HepG2 (cell line): ENCODE results near the gene GPATCH4. TPM values are rescaled to one million over a fixed set of nuclear protein-coding genes. Genes with fewer than 3 reads are reported as not detected.

ENCODE experiments used
- ARHGAP35 ChIP-seq: sonication (generic); formaldehyde crosslinking; IDR thresholded peaks from 2 replicates; pipeline ENCODE4 v1.9.0; 2022; ENCODE audit warnings: mild to moderate bottlenecking, inconsistent platforms, moderate library complexity, missing genetic modification reagents, borderline replicate concordance
- GATAD1 ChIP-seq: IDR thresholded peaks from 2 replicates; pipeline ENCODE4 v1.6.1; 2016; ENCODE audit warnings: missing genetic modification reagents, missing compliant biosample characterization
- MAFK ChIP-seq, 2 experiments: IDR thresholded peaks in 1 of 2; conservative IDR thresholded peaks in 1 of 2; 2 replicates each; pipeline ENCODE4 v1.6.1; 2011; ENCODE audit warnings: improper control_type of control experiment in 2 of 2, low read length in 2 of 2
- MYC ChIP-seq: sonication (generic); formaldehyde crosslinking; IDR thresholded peaks from 2 replicates; pipeline ENCODE4 v1.9.0; 2021; ENCODE audit warnings: missing genetic modification reagents, borderline replicate concordance
- NAIF1 ChIP-seq: sonication (generic); formaldehyde crosslinking; IDR thresholded peaks from 2 replicates; pipeline ENCODE4 v1.5.0; 2020; ENCODE audit warnings: mild to moderate bottlenecking, missing genetic modification reagents, borderline replicate concordance
- NR1H2 ChIP-seq: sonication (generic); formaldehyde crosslinking; IDR thresholded peaks from 2 replicates; pipeline ENCODE4 v1.8.1; 2022; ENCODE audit warnings: low read depth, missing genetic modification reagents, borderline replicate concordance
- RBM22 ChIP-seq: fragments of 200-400 bp; formaldehyde crosslinking; optimal IDR thresholded peaks from 2 replicates; pipeline ENCODE3; 2017; ENCODE audit warnings: mild to moderate bottlenecking, low read length, moderate library complexity
- RORA ChIP-seq: sonication (generic); formaldehyde crosslinking; IDR thresholded peaks from 2 replicates; pipeline ENCODE4 v1.5.0; 2020; ENCODE audit warnings: mild to moderate bottlenecking, missing genetic modification reagents, moderate library complexity
- TMF1 ChIP-seq: sonication (generic); formaldehyde crosslinking; IDR thresholded peaks from 2 replicates; pipeline ENCODE4 v1.8.1; 2022; ENCODE audit warnings: low read depth, missing genetic modification reagents
- ZNF121 ChIP-seq: sonication (generic); formaldehyde crosslinking; IDR thresholded peaks from 2 replicates; pipeline ENCODE4 v1.5.0; 2020; ENCODE audit warnings: mild to moderate bottlenecking, missing genetic modification reagents
- ZNF18 ChIP-seq: sonication (generic); formaldehyde crosslinking; IDR thresholded peaks from 2 replicates; pipeline ENCODE4 v1.8.0; 2022; ENCODE audit warnings: mild to moderate bottlenecking, missing genetic modification reagents; ENCODE audit not compliant: insufficient replicate concordance
- ZNF235 ChIP-seq: sonication (generic); formaldehyde crosslinking; IDR thresholded peaks from 2 replicates; pipeline ENCODE4 v1.8.1; 2023; ENCODE audit warnings: mild to moderate bottlenecking, missing genetic modification reagents, borderline replicate concordance
- ZNF737 ChIP-seq: sonication (generic); formaldehyde crosslinking; IDR thresholded peaks from 2 replicates; pipeline ENCODE4 v1.5.0; 2020; ENCODE audit warnings: missing genetic modification reagents, mild to moderate bottlenecking, borderline replicate concordance
- ZNF749 ChIP-seq: sonication (generic); formaldehyde crosslinking; IDR thresholded peaks from 2 replicates; pipeline ENCODE4 v1.8.0; 2022; ENCODE audit warnings: mild to moderate bottlenecking, missing genetic modification reagents, moderate library complexity, borderline replicate concordance
- ZNF788 ChIP-seq: sonication (generic); formaldehyde crosslinking; IDR thresholded peaks from 2 replicates; pipeline ENCODE4 v1.5.0; 2020; ENCODE audit warnings: mild to moderate bottlenecking, missing genetic modification reagents, borderline replicate concordance
- polyA plus RNA-seq, 8 experiments: library from polyadenylated mRNA; depleted of rRNA in 3 of 8; stranded (reverse) in 7 of 8; unstranded in 1 of 8; fragments of >200 nt; fragmentation: Illumina TruSeq in 4 of 8; extraction: Trizol in 4 of 8; gene quantifications; 2 replicates each; pipeline versions ENCODE4 v1.2.1 to v1.2.3, GENCODE V29; 2011 to 2016; ENCODE audit warnings: low read depth in 4 of 8, missing spikeins in 1 of 8, mixed read lengths in 1 of 8; ENCODE audit not compliant: insufficient read depth in 1 of 8
- total RNA-seq, 5 experiments: library from RNA; depleted of rRNA; stranded (reverse); fragments of >200 nt; fragmentation: Illumina TruSeq; extraction: Trizol; gene quantifications; 2 replicates each; pipeline ENCODE4 v1.2.3, GENCODE V29; 2016; ENCODE audit warnings: low read depth in 1 of 5
- TF ChIP-seq, protein P1 (sequence below): sonication (generic); formaldehyde crosslinking; IDR thresholded peaks from 2 replicates; pipeline ENCODE4 v1.9.0; 2021; ENCODE audit warnings: missing genetic modification reagents, borderline replicate concordance
- TF ChIP-seq, protein P2 (sequence below): sonication (generic); formaldehyde crosslinking; IDR thresholded peaks from 2 replicates; pipeline ENCODE4 v1.5.1; 2020; ENCODE audit warnings: mild to moderate bottlenecking, missing genetic modification reagents, borderline replicate concordance

The GPATCH4 gene
- total and polyA plus RNA-seq, 2 of the 13 experiments (the other 11 are each of a cell fraction or from before 2014, with no cell fraction given), result 19.2 to 37.9 TPM

GRCh38 chr1:156591432-156592157, 9.7 kb downstream of the GPATCH4 start, which contains the start of gene NAXE (continued):
- TF ChIP-seq, protein P1, sequence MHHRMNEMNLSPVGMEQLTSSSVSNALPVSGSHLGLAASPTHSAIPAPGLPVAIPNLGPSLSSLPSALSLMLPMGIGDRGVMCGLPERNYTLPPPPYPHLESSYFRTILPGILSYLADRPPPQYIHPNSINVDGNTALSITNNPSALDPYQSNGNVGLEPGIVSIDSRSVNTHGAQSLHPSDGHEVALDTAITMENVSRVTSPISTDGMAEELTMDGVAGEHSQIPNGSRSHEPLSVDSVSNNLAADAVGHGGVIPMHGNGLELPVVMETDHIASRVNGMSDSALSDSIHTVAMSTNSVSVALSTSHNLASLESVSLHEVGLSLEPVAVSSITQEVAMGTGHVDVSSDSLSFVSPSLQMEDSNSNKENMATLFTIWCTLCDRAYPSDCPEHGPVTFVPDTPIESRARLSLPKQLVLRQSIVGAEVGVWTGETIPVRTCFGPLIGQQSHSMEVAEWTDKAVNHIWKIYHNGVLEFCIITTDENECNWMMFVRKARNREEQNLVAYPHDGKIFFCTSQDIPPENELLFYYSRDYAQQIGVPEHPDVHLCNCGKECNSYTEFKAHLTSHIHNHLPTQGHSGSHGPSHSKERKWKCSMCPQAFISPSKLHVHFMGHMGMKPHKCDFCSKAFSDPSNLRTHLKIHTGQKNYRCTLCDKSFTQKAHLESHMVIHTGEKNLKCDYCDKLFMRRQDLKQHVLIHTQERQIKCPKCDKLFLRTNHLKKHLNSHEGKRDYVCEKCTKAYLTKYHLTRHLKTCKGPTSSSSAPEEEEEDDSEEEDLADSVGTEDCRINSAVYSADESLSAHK, result no peak; the same call in 1 of the 2 replicates
- TF ChIP-seq MAFK (conservative IDR thresholded peaks at IDR 0.05 in 1 of 2, IDR thresholded peaks at IDR 0.05 in 1 of 2; ENCODE audit: low read length in 2 of 2) (0 out of 4 replicates have a peak, but pooled peaks of 1 of the 2 experiments have one; percentile 5), NR1H2 (CRISPR knock-in tag) (0 out of 2 replicates have a peak, but pooled peaks have one; percentile 28), ZNF18 (CRISPR knock-in tag) (no peak), TMF1 (CRISPR knock-in tag) (no peak), ZNF788 (CRISPR knock-in tag) (0 out of 2 replicates have a peak, but pooled peaks have one; percentile 9), ZNF749 (CRISPR knock-in tag) (peak; percentile 64), RBM22 (no peak), ARHGAP35 (CRISPR knock-in tag) (no peak), MYC (CRISPR knock-in tag) (peak; percentile 85), ZNF737 (CRISPR knock-in tag) (0 out of 2 replicates have a peak, but pooled peaks have one; percentile 17), ZNF235 (CRISPR knock-in tag) (peak; percentile 69; the same call in 1 of the 2 replicates), RORA (CRISPR knock-in tag) (no peak), ZNF121 (CRISPR knock-in tag) (0 out of 2 replicates have a peak, but pooled peaks have one; percentile 42), GATAD1 (CRISPR knock-in tag) (peak; percentile 27), NAIF1 (CRISPR knock-in tag) (peak; percentile 53; the same call in 1 of the 2 replicates)
- TF ChIP-seq, protein P2, sequence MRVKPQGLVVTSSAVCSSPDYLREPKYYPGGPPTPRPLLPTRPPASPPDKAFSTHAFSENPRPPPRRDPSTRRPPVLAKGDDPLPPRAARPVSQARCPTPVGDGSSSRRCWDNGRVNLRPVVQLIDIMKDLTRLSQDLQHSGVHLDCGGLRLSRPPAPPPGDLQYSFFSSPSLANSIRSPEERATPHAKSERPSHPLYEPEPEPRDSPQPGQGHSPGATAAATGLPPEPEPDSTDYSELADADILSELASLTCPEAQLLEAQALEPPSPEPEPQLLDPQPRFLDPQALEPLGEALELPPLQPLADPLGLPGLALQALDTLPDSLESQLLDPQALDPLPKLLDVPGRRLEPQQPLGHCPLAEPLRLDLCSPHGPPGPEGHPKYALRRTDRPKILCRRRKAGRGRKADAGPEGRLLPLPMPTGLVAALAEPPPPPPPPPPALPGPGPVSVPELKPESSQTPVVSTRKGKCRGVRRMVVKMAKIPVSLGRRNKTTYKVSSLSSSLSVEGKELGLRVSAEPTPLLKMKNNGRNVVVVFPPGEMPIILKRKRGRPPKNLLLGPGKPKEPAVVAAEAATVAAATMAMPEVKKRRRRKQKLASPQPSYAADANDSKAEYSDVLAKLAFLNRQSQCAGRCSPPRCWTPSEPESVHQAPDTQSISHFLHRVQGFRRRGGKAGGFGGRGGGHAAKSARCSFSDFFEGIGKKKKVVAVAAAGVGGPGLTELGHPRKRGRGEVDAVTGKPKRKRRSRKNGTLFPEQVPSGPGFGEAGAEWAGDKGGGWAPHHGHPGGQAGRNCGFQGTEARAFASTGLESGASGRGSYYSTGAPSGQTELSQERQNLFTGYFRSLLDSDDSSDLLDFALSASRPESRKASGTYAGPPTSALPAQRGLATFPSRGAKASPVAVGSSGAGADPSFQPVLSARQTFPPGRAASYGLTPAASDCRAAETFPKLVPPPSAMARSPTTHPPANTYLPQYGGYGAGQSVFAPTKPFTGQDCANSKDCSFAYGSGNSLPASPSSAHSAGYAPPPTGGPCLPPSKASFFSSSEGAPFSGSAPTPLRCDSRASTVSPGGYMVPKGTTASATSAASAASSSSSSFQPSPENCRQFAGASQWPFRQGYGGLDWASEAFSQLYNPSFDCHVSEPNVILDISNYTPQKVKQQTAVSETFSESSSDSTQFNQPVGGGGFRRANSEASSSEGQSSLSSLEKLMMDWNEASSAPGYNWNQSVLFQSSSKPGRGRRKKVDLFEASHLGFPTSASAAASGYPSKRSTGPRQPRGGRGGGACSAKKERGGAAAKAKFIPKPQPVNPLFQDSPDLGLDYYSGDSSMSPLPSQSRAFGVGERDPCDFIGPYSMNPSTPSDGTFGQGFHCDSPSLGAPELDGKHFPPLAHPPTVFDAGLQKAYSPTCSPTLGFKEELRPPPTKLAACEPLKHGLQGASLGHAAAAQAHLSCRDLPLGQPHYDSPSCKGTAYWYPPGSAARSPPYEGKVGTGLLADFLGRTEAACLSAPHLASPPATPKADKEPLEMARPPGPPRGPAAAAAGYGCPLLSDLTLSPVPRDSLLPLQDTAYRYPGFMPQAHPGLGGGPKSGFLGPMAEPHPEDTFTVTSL (CRISPR knock-in tag), result 0 out of 2 replicates have a peak, but pooled peaks have one; percentile 27
